COLO668 (cell line): Measurements from ENCODE around the gene SLC17A1.

Experiments used
- DNase-seq: peaks from one replicate; lab custom pipeline; 2025; ENCODE audit not compliant: unreplicated experiment; lab: John Stamatoyannopoulos, UW

The SLC17A1 gene

DNA sequence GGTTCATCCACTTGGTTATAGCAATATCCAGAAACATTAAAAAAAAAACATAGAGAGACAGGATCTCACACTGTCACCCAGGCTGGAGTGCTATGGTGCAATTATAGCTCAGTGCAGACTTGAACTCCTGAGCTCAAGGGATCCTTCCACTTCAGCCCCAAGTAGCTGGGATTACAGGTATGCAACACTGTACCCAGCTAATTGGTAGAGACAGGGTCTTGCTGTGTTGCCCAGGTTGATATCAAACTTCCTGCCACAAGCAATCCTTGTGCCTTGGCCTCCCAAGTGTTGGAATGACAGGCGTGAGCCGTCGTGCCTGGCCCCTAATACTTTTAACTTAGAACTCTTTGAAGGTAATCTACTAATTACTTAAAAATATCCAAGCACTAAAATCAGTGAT is 818 bp upstream of the SLC17A1 start:
- DNase-seq: no peak

DNA sequence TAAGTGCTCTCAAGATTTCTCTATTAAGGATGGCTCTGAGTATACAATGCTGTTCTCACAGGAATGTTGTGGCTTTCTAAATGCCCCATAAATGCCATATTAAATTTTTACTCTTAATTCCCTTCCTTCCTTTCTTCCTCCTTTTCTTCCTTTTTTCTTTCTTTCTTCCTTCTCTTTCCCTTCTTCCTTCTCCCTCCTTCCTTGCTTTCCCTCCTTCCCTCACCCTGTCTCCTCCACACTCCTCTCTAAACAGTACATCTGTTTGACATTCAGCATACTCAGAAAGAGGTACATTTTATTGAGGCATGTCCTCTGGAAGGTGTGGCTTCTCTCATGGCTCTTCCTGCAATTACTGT is 433 bp upstream of the SLC17A1 start:
- no peak for DNase-seq

DNA sequence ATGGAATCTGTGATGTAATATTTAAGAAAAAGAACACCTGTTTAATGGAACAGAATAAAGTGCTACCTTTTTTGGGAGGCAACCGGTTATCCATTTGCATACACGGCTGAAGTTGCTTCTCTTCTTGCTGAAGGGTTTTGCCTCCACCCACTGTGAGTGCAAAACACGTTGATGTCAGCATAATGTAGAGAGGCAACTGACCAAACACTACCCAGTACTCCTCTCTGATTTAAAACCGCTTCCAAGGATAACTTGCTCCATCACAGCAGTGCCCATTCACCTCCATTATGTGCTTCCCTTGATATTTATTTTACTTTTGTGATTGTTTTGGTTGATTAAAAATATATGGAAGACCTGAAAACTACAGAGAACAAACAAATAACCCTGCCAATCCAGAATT is 1.4 kb downstream of the SLC17A1 start:
- no peak for DNase-seq

DNA sequence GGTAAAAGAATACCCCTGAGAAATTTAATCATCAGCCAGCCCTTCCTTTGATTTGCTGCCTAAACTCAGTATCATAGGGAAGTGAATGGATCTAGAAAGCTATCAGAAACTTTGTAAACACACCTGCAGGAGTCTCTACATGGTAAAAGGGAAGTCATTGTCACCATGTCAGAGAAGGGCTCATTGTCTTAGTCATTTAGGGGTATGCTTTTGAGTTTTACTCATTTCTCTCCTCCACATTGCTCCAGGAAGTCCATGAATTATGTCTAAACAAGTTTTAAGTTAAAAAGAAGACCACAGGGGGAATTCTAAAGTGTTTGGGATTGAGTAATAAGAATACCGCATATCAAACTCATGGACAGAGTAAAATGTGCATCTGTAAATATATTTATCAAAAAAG is 2.5 kb downstream of the SLC17A1 start:
- DNase-seq: no peak

DNA sequence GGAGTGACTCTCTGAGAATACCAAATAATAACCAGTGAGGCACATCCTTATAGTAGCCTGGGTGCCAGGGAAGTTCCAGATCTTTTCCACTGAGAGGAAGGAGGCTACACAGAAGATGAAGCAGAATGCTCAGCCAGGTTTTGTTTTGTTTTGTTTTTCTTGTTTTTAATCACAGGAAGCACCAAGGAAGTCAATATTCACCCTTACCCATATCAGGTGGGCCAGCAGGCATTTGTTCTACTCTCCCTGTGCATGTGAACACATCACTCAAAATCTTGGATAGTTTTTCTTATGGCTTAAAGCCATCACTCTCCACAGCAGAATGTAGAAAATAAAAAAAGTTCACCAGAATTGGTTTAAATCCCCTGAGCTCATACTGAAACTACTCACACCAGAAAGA is 10.5 kb downstream of the SLC17A1 start:
- no peak for DNase-seq

DNA sequence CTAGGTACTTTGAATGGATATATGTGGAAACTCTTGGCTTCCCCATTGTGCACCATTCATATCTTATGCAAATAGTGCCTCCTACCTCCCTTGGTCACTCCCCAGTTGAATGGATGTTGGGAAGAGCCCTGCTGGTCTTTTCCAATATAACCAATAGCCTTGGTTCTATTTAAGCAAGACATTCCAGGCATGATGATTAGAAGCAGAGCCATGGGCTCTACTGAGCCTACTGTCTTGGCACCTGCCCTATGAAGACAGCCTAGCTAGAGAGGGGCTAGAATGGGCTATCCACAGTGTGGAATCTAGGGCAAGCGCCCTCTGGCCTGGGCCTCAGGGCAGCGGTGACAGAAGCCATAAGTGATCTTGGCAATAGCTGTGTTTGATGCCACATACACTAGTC is 15.6 kb downstream of the SLC17A1 start:
- DNase-seq: no peak

DNA sequence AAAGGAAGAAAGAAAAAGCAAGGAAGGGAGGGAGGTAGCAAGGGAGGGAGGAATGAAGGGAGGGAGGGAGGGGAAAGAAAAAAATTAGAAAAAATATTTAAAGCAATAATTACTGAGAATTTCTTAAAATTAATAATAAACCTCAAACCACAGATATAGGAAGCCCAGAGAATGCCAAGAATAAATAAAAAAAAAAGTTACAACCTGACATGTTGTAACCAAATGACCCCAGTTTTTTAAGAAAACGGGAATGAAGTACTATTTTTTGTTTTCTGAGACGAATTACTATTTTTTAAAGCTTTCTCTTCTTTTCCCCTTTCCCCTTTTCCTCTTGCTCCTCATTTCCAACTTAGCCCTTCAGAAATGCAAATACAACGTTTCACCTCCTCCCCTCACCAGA is 16.7 kb downstream of the SLC17A1 start:
- DNase-seq: no peak

DNA sequence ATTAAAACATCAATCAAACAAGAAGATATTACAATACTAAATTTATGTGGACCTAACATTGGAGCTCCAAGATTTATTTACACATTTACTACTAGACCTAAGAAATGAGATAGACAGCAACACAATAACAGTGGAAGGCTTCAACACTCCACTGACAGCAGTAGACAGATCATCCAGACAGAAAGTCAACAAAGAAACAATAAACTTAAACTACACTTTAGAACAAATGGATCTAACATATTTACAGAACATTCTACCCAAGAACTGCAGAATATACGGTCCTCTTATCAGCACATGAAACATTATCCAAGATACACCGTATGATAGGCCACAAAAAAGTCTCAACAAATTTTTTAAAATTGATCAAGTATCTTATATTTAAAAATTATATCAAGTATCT is 27.0 kb downstream of the SLC17A1 start:
- no peak for DNase-seq

DNA sequence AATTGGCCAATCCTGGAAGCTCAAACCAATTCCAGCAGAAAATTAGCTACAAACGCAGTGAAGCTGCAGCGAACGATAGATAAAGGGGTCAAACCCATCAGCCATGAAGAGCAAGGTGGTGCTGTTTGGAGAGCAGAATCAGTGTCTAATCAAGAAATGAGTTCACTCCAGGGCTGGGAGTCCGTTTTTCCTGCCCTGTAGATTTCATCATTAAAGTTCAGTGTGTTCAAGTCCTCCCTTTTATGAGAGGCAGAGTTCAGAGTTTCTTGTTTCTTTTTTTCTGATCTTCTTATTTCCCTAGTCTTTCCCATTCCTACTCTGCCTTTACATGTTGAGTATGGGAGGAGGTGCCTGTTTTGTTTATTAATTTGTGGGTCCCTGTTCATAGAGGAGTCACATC is 30.4 kb downstream of the SLC17A1 start:
- no peak for DNase-seq

DNA sequence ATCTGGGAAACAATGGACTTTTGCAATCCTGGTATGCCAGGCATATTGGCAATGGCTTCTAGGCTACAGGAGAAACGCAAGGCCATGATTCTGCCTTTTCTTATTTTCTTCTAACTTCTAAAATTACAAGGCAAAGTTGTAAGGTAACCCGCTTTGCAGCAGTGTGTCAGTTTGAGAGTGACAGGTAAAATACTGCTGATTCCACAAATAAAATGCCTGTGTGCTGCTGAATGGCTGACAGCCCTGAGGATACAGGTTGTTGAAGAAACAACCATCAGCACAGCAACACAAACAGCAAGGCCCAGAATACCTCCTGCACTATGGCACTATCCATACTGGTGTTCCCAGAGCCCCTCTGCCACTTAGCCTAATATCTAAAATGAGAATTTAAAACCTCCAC is 37.1 kb downstream of the SLC17A1 start:
- no peak for DNase-seq

DNA sequence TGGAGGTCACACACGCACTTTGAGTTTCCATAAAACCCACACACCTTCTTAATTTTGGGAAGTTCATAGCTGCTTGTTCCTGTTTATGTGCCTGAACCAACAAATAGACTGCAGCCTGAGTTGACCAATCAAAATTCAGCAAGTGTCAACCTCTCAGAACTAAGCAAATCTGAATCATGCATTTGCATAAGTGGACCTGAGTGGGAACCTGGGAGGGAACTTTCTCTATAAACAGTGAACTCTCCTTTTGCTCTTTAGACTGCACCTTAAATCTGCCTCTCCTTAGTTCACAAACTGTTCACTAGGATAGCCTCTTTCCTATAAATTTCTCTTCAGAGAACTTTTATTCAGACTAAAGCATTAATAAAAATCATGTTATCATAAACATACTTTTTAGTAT is 37.9 kb downstream of the SLC17A1 start:
- DNase-seq: no peak

DNA sequence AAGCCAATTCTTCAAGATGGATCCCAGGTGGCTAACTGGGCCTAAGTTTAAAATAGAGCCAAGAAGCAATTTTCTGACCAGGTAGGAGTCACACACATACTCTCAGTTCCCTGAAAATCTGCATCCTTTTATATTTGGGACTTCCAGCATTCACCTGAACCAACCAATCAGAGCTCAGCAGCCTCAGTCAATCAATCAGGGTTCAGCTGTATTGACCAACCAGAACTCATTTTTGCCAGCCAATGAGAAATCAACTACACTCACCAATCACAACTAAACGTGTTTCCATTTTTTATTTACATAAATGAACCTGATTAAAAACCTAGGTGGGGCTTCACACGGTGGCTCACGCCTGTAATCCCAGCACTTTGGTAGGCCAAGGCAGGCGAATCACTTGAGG is 39.8 kb downstream of the SLC17A1 start:
- no peak for DNase-seq

DNA sequence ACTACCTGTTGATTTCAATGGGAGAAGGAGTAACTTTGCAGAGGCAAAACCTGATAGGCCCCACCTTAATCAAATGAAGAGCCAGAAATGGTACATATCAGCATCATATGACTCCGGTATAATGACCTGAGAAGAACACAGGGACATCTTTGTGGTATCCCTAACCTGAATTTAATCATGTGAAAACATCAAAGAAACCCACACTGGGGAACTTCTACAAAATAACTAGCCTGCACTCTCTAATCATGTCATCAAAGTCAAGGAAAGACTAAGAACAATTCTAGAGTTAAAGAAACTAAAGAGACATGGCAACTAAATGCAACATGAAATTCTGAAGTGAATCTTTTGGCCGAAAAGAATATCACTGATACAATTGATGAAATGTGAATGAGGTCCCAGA is 42.4 kb downstream of the SLC17A1 start:
- DNase-seq: no peak

DNA sequence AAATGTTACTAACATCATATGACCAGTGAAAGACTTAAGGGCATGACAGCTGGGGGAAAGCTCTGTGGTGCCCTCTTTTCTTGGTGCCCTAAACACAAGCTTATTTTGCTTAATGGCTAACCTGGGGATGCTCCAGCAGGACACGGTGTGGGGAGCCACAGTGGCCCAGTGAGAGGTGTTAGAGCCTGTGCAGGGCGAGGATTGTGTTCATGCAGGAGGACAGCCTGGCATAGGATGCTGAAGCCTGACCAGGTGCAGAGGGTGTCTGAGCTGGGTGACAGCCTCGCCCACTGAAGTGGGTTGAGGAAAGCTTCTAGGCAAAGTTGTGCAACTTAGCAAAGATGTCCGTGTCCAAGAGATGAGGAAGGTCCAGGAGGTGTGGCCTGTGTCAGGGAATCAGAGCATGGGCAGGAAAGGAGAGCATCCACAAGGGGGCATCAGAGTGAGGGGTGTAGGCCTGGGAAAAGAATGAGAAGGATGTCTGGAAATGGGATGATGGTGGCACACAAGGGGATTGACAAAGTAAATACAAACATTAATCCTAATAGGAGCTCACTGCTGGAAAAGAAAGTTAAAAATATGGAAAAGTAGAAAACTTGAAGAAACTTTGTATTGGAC is 43.4 kb downstream of the SLC17A1 start:
- peak; percentile 39 for DNase-seq

DNA sequence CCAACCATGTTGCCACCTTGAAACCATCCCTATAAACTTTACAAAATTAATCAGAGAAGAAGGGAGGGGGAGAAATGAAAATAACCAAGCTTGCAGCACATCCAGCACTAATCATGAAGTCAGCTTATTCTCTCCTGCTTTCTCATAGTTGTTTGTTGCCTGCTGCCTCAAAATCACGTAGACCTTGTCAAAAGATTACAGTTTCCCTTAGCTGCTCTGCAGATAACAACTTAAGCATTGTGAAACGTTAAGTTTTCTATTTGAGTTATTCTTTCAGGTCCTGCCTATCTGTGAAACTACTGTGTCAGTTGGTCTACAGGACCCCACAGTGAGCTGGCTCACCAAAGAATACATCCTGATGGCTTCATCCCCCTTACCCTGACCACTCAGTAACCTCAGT is 44.4 kb downstream of the SLC17A1 start:
- DNase-seq: no peak

DNA sequence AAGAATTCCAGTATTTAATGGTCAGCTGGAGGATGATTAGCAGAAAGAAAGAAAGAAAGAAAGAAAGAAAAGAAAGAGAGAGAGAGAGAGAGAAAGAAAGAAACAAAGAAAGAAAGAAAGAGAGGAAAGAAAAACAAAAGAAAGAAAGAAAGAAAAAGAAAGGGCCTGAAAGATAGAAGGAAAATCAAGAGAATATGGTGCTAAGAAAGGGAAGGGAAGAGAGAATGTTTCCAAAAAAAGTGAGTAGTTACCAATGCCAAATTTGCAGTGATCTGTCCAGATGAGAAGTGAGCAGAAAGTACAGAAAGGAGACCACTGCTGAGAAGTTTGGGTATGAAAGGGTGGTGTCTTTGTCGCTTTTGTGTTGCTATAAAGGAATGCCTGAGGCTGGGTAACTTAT is 50.7 kb downstream of the SLC17A1 start:
- no peak for DNase-seq

DNA sequence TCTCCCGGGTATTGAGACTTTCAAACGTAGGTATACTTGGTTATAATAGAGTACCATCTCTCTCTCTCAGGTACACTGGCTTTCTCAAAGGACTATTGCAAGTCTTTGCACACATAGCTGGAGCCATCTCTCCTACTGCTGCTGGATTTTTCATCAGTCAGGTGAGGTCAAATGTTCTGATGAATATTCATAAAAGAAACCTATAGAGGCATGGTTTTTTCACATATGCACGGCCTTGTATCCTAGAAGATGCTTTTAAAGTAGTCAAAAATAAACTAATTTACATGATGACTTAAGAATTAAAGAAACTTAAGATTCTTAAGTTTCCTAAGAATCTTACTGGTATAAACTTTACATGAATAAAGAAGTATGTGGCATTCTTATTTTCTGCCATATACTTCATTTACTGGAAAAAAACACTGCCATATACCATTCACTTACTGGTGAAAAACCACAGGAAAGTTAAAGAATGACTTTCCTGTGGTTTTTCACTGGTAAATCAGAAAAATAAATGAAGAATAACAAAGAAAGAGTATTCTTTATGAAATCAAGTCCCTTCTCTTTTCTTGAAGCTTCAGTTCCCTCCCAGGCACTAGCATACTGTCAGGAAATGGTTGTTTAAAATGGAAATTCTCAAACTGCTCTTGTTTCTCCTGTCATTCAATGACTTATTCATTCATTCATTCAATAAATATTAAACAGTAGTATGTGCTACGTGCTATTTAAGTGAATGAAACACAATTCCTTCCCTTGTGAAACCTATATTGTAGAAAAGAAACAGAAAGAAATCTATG is 53.8 kb downstream of the SLC17A1 start:
- no peak for DNase-seq

DNA sequence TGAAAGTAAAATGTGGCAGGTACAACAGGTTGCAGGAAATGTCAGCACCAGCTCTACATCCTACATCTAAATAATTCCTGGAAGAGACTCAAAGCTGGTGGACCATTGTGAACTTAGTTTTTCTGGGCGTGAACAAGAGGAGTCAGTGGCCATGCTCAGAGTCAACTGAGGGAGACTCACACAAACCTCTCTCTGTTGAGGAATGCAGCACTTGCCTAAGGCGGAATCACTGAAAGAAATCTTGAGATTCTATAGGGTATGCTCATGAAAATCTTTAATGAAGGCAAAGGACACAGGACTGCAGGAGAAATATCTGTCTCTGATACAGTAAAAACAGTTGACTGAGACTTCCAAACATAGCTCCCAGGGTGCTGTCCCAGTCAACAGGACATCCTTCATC is 54.8 kb downstream of the SLC17A1 start:
- no peak for DNase-seq

DNA sequence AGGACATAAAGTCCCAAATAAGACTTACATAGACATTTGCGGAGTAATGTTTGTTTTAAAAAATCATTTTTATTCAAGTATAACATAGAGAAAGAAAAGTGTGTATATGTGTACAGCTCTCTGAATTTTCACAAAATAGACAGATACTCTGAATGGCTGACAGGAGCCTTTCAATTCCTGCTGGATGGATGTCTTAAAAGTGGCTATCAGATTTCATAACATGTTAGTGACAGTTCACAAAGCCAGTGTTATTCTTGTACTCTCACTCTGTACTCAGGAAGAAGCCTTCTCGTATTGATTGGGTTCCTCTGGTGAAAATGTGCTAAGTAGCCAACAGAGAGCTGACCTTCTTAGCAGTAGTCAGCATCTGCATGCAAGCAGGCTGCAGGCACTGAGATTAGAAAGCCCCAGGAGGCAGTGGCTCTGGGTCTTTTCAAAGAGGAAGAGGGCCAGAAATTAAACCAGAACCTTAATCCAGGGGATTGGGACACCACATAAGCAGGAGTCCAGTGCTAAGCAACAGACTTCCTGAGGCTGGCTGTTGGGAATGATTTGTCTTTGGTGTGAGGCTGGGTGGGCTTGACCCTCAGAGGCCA is 57.6 kb downstream of the SLC17A1 start:
- DNase-seq: no peak

DNA sequence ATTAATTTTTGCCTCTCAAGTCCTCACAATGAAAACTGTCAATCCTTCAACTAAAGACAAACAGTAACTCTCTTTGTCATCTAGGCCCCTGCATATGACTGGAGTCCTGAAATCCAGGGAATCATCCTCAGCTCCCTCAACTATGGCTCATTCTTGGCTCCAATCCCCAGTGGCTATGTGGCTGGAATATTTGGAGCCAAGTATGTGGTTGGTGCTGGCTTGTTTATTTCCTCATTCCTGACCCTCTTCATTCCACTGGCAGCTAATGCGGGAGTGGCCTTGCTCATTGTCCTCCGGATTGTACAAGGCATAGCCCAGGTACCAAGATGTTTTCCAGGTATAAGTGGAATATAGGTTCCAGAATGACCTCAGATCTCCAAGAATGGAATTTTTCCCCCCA is 61.9 kb downstream of the SLC17A1 start:
- no peak for DNase-seq

DNA sequence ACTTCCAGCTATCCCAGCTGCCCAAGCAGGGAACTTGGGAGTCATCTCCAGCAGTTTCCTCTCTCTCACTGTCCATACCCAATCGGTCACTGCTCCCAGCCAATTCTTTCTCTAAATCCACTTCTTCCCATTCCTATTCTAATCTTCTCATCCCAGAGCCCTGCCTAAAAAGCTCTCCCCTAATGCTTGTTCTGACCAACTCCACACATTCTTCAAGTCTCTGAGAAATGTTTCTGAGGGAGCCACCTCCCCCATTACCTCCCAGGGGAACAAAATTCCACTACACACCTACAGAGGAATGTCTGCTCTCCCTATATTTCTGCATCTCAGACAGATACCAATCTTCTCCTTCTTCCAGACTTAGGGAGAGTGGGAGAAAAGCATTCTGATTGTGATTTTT is 63.3 kb downstream of the SLC17A1 start:
- no peak for DNase-seq

DNA sequence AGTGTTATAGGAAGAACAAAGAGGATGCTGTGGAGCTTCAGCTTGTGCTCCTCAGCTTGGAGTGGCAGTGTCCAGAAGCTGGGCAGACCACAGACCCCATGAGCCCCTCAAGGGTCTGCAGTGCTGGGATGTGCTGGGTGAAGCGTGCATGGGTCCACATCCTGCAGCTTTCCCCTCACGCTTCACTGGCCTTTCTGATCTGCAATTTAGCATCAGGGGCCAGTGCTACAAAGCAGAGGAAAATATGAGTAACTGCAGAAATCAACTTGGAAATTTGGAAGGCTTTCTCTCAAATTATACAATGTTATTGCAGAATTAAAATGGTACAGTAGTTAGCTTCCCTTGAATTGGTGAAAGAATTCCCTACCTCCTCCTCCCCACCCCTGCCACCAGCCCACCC is 67.2 kb downstream of the SLC17A1 start:
- DNase-seq: no peak
